HG02938 (cell line): ENCODE results near the gene CIT.
A peak's percentile ranks its signal among the peaks of the same experiment; 100 is the strongest.

Experiments
- ATAC-seq: cut with Tn5 transposase; IDR thresholded peaks from one replicate; pipeline ENCODE4 v1.9.1; 2021; ENCODE audit warnings: mild to moderate bottlenecking, moderate library complexity; ENCODE audit not compliant: unreplicated experiment

Gene CIT

DNA sequence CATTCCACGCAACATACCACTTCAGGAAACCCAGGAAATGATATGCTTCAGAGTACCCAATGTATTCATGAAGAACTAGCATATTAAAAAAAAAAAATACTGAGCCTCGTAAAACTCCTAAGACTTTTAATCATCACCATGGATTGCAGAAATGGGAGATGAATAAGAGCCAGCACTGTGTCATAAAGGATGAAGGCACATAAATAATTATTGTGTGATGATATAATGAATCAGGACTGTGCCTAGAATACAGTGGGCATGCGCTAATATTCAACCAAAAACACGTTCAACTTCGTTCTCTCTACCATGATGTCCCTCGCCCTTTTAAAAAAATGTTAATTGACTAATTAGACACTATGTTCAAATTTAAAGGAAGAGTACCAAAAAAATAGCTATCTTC lies 68.7 kb downstream of the CIT start:
- ATAC-seq: no peak

DNA sequence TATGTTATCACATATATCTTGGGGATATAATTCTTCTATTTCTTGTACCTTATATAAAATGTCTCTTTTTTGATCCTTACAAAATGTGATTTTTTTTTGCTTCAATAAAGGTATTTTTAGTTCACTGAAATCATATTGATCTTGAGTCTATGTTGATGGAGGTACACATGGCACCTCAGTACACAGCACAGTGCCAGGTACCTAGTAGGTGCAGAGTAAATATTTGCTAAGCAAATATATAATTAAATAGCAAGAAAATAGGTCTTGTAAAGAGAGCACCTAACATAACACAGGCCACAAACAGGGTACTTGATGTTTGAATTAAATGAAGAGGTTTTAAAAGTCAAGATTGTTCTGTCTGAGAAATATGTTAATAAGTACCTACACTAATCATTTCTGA lies 69.7 kb downstream of the CIT start:
- no peak for ATAC-seq

DNA sequence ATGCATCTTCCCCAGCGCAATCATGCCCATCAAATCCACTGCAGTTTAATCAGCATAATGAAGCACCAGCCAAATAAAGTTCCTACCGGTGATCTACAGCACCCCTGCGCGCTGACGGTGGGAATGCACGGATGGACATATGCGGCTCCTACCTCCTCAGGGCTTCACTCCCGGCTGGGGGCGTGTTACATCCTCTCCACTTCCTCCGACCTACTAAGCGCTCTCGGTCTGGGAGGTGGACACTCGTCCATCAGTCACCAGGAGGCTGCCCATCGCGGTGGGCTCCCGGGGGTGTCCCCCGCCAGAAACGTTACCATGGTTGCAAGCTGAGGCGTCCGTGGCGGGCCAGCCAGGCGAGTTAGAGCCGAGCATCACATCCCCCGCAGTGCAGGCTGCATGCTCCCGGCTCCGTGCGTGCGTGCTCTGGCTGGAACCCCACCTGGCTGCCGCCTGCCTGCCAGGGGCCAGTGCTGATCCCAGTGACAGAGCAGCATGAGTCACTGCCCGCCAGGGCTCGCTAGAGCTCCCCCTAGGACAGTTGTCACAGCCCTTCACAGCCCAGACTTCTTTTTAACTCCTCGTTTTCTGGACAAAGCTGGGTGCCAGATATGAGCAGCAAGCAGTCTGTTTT lies 73.0 kb downstream of the CIT start:
- no peak for ATAC-seq

GRCh38 chr12:119803381-119803791 lies 73.7 kb downstream of the CIT start:
- no peak for ATAC-seq

GRCh38 chr12:119802472-119802871 lies 74.6 kb downstream of the CIT start:
- ATAC-seq: no peak

- no peak for ATAC-seq
These were observed 80.0 kb downstream of the CIT start for GRCh38 chr12:119797090-119797489.

DNA sequence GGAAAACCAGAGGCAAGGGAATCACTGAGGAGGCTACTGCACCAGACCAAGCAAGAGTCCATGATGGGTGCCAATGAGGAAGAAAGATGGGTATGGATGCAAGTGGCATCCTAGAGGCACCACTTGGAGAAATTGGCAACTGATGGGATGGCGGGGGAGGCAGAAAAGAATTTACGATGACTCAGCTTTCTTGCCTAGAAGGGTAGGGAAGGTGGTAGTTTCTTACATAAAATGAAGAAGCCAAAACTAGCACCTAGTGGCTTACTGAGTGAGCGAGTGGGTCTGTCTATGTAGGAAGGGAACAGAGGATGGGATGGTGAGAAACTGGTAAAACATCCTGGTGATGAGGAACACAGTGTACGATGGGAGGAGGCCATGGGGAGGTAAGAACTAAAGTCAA lies 80.8 kb downstream of the CIT start:
- no peak for ATAC-seq

DNA sequence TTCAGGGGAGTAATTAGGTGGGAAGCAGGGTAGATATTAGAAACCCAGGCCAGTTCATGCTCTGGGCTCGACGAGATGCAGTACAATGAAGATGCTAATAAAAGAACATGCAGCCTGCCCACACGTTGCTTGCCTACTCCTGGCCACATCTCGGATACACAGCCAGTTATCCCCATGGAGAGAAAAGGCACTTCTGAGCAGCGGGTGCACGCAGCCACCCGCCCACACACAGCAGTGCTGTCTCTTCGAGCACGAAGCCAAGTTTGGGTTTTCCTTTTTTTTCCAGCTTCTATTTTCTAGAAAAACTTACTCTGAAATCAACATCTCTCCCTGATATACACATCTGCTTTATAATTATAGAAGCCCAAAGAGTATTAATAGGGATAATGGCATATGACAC lies 85.7 kb downstream of the CIT start:
- no peak for ATAC-seq

- no peak for ATAC-seq
These were observed 88.3 kb downstream of the CIT start for GRCh38 chr12:119788786-119789185.

GRCh38 chr12:119786539-119786938 lies 90.6 kb downstream of the CIT start:
- ATAC-seq: no peak

DNA sequence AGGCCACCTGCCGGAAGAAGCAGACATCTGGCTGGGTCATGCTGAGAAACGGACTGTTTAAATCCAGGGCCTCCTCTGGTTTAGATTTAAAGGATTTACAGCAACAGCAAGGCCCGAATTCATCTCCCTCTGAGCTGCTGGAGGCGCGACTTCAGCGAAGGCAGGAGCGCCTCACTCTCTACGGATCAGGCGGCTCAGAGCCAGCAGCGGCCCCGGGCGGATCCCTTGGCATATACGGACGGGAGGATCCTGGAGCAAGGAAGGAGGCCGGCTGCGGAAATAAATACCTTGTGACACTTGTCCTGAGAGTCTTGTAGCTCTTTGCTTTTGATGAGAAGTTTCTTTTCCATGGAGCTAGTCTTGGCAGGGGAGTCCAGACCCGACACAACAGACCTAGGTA lies 92.4 kb downstream of the CIT start:
- ATAC-seq: no peak

- no peak for ATAC-seq
These were observed 93.3 kb downstream of the CIT start for GRCh38 chr12:119783787-119784186.

DNA sequence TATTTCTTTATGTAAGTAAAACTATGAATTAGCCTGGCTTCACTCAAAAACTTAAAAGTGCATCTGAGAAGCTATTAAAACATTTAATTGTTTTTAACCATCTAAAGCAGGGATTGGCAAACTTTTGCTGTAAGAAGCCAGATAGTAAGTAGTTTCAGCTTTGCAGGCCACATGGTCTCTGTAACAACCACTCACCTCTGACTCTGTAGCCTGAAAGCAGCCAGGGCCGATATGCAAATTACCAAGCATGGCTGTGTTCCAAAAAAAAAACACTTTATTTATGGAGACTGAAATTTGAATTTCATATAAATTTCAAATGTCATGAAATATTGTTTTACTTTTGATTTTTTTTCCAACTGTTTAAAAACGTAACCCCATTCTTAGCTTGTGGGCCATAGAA lies 95.3 kb downstream of the CIT start:
- peak; percentile 71 for ATAC-seq

DNA sequence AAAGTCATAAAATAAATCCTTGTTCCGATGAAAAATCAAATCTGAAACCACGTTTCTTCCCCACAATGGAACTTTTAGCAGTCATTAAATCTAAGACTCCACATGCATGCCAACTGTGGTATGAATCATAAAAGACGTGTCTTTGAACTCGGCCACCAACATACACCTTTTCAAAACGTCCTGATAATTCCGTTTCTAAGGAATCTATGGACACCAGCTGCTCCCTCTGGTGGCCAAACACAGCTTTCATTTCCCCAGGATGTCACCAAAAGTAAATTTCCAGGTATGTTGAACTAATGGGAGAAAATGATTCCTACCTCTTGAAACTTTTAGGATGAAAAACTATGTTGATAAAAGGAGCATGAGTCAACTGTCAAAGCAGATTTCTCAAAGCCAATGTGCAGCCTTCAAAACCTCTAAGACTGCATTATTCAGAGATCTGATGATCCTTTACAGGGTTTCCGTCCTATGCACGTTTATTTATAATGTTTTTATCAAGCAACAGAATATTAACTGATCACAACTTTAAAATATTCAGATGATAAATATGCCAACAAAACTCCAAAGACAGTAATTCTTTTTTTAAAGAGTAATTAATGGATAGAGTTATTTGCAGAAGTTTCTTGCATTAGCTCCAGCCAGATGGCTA lies 96.2 kb downstream of the CIT start:
- ATAC-seq: no peak

- ATAC-seq: no peak
These were observed 101.7 kb downstream of the CIT start for GRCh38 chr12:119775246-119775895.

DNA sequence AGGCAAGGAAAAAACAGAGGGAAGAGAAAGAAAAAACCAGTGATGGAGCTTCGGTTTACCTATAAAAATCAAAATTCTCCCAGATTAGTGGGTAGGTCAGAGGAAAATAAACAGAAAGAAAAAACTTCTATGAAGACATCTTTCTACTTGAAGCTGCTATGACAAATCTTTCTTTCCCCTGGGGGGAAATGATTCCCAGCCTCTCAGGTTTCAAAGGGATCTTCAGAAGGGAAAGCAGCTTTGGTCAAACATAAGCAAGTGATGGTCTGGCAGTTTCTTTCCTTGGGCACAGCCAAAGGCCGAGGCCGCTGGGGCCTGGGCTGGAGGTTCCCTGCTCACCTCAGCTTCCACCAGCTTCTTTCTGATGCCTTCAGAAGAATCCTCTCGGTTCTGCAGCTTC lies 104.7 kb downstream of the CIT start:
- ATAC-seq: no peak

GRCh38 chr12:119770146-119770545 lies 107.0 kb downstream of the CIT start:
- ATAC-seq: no peak

- ATAC-seq: no peak
These were observed 114.5 kb downstream of the CIT start for GRCh38 chr12:119762619-119763018.

DNA sequence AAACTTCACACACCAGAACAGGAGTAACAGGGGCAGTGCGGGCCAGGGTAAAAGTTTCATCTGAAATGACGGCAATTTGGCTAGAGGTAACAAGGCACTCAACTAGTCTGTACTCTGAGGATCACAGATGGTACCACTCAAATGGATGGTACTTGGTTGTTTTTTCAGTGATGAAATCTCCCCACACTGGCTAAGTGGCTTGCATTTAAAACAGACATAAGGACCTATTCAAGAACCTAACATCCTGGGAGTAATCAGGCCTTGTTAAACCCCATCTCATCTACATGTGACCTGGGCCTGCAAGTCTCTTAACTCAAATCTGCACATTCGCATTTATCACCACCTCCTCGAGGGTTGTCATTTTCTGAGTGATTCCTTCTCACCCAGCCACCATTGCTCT lies 118.4 kb downstream of the CIT start:
- ATAC-seq: no peak

DNA sequence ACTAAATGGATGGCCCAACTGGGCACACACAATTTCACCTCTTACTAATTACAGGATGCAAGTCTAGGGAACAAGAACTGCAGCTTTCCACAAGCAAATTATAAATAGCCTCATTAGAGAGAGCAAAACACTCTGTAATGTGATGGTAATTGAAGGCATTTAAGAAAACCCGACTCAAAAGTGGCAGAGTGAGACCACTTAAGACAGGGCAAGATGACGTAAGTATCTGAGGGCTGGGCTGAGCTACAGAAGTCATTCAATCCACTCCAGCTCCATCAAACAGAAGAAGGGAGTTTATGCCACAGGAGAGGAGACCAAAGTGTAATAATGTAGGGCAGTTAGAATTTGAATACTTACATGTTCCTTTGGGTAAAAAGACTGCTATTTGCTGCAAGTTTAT lies 118.9 kb downstream of the CIT start:
- no peak for ATAC-seq

- no peak for ATAC-seq
These were observed 125.2 kb downstream of the CIT start for GRCh38 chr12:119751961-119752360.

DNA sequence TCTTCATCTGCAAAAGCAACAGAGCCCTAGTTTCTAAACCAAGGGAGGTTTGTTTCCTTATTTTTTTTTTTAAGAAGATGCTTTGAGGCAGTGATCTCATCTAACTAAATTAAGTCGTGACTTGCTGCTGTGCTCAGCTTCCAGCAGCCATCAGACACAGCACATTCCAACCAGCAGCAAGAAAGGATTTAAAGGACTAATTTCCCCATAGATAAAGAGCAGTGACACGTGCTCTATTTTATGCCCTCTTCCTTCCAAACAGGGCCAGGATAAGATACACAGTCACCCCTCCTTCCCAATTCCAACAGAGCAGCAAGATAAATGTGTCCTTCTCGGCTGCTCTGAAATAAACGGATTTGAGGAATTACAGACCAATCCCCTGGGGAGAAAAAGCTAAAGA lies 127.5 kb downstream of the CIT start:
- no peak for ATAC-seq

- no peak for ATAC-seq
These were observed 128.6 kb downstream of the CIT start for GRCh38 chr12:119748497-119748896.
